BJ (cell line): ENCODE results near the gene OR2AE1. TPM values are rescaled to one million over a fixed set of nuclear protein-coding genes. Genes with fewer than 3 reads are reported as not detected.

Source experiments
- CTCF ChIA-PET: fragments of 350-600 bp; formaldehyde crosslinking; extraction: SDS; loops from one replicate; lab custom pipeline; 2021; ENCODE audit warnings: antibody characterized with exemption, inconsistent platforms; lab: Yijun Ruan, JAX
- POLR2A ChIA-PET: fragments of 300-600 bp; sonication (Branson Sonifier 250); formaldehyde crosslinking; extraction: SDS; loops from one replicate; lab custom pipeline; 2021; ENCODE audit warnings: antibody characterized with exemption; lab: Charles Lee
- DNase-seq: peaks from one replicate; pipeline ENCODE4 v3.0.0-alpha.2; 2011; ENCODE audit warnings: low read depth
- H3K27me3 ChIP-seq: 2 replicates; pipeline ENCODE4 v1.6.0; 2011; ENCODE audit warnings: low read length; ENCODE audit not compliant: control insufficient read depth, insufficient read depth
- H3K36me3 ChIP-seq: 2 replicates; pipeline ENCODE4 v1.5.1; 2011; ENCODE audit warnings: low read length; ENCODE audit not compliant: control insufficient read depth, insufficient read depth
- H3K4me3 ChIP-seq: 2 replicates; pipeline ENCODE4 v1.5.1; 2011; ENCODE audit warnings: low read depth, mild to moderate bottlenecking, control low read depth, low read length
- polyA minus RNA-seq: library from RNA; depleted of rRNA, polyadenylated mRNA; stranded (reverse); fragments of >200 nt; gene quantifications from 2 replicates; pipeline ENCODE4 v1.2.3, GENCODE V29; 2011; rRNA and poly(A)+ RNA removed
- polyA plus RNA-seq: library from polyadenylated mRNA; depleted of rRNA; stranded (reverse); fragments of >200 nt; gene quantifications from 2 replicates; pipeline ENCODE4 v1.2.3, GENCODE V29; 2011; rRNA removed
- TF ChIP-seq, protein P1 (sequence below): IDR thresholded peaks from 2 replicates; pipeline ENCODE4 v1.5.1; 2011; ENCODE audit warnings: low read depth, mild to moderate bottlenecking, control low read depth, inconsistent platforms, low read length, moderate library complexity; ENCODE audit not compliant: insufficient read depth

The OR2AE1 gene
- not detected in 2 replicates for polyA plus RNA-seq
- 0.14 TPM in 1 of 2 replicates, not detected in the other for polyA minus RNA-seq

DNA sequence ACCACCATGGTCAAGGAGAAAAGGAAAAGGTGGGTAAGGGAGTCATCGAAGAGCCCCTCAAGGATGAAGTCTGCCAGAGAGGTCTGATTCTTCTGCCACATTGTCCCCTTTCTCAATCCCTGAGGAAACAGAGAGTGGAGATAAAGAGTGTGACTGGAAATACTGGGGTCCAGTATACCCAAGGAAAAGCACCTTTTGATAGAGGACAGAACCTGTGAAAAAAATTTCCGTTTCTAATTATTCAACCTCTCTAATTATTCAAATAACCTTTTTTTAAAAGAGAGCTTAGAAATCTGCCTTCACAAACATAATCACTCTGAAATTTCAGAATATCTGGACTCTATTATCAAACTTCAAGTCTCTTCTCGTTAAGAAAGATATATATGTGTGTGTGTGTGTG is at the start of gene OR2AE1:
TSS of gene OR2AE1 (minus strand) at position 101 of the 400 bp plus-strand sequence. CDS start at position 101, 0 bp downstream.
- TF ChIP-seq, protein P1, sequence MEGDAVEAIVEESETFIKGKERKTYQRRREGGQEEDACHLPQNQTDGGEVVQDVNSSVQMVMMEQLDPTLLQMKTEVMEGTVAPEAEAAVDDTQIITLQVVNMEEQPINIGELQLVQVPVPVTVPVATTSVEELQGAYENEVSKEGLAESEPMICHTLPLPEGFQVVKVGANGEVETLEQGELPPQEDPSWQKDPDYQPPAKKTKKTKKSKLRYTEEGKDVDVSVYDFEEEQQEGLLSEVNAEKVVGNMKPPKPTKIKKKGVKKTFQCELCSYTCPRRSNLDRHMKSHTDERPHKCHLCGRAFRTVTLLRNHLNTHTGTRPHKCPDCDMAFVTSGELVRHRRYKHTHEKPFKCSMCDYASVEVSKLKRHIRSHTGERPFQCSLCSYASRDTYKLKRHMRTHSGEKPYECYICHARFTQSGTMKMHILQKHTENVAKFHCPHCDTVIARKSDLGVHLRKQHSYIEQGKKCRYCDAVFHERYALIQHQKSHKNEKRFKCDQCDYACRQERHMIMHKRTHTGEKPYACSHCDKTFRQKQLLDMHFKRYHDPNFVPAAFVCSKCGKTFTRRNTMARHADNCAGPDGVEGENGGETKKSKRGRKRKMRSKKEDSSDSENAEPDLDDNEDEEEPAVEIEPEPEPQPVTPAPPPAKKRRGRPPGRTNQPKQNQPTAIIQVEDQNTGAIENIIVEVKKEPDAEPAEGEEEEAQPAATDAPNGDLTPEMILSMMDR, result no peak
- H3K4me3 ChIP-seq, result no peak within 1 kb of the TSS
- no peaks in the 10 kb centered on the region for H3K36me3 ChIP-seq
- POLR2A ChIA-PET, result no interaction called here
- no peak for DNase-seq
- no peaks in the 10 kb centered on the region for H3K27me3 ChIP-seq
- CTCF ChIA-PET, result interaction anchor here (0.6 kb wide), 1 partner anchor 117 kb away, joined by 3 read pairs; no protein-coding TSS in a partner anchor

DNA sequence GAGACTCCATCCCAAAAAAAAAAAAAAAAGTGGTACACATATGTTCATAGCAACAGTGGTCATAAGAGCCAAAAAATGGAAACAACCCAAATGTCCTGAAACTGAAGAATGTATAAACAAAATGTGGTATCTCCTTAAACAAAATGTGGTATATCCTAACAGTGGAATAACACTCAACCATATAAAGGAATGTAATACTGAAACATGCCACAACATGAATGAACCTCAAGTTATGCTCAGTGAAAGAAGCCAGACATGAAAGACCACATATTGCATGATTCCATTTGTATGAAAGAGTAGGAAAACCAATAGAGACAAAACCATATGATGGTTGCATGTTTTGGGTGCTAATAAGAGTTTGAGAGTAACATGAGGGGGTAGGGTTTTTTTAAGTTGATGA is 49.5 kb upstream of the OR2AE1 start:
- TF ChIP-seq, protein P1, result no peak
- H3K4me3 ChIP-seq, result no peak overlapping the region
- DNase-seq, result no peak
- no peaks in the 10 kb centered on the region for H3K36me3 ChIP-seq
- peaks cover 3% of the 10 kb centered on the region; the same call in 1 of the 2 replicates for H3K27me3 ChIP-seq
- POLR2A ChIA-PET, result no interaction called here
- CTCF ChIA-PET, result no interaction called here

- Histone ChIP-seq H3K36me3 (no peaks in the 10 kb centered on the region), H3K27me3 (peaks cover 3% of the 10 kb centered on the region; the same call in 1 of the 2 replicates), H3K4me3 (no peak overlapping the region)
- ChIA-PET POLR2A (no interaction called here), CTCF (interaction anchor here (1.2 to 1.8 kb wide), 2 partner anchors 11 to 57 kb away, joined by 4 to 5 read pairs; no protein-coding TSS in a partner anchor)
- TF ChIP-seq, protein P1, result no peak
- DNase-seq, result no peak
Observed at GRCh38 chr7:99923200-99923599, 46.4 kb upstream of the OR2AE1 start.

DNA sequence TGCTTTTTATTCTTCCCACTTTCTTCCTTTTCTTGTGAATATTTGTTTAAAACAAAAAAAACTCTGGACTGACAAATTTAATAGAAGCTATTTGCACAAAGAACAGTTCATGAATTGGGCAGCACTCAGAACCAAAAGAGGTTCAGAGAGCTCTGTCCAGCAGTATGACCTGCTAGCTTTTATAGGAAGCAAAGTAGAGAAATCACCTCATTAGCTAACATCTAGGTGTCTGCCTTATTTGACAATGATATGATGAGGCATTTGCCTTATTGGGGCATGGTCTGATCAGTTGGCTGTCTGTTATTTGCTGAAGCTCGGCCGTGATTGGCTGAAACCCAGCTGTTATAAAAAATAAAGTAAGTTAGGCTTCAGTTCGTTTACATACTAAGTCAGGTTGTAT is 43.3 kb upstream of the OR2AE1 start:
- peak overlapping the region; percentile 80 for H3K4me3 ChIP-seq
- DNase-seq, result no peak
- ChIA-PET CTCF (interaction anchor here (1.3 to 9.0 kb wide), 4 partner anchors 9 to 133 kb away, joined by 3 to 111 read pairs (median 6); partner anchors contain the start of gene GJC3), POLR2A (no interaction called here)
- H3K36me3 ChIP-seq, result no peaks in the 10 kb centered on the region; the same call in 1 of the 2 replicates
- H3K27me3 ChIP-seq, result no peaks in the 10 kb centered on the region
- TF ChIP-seq, protein P1, result no peak

DNA sequence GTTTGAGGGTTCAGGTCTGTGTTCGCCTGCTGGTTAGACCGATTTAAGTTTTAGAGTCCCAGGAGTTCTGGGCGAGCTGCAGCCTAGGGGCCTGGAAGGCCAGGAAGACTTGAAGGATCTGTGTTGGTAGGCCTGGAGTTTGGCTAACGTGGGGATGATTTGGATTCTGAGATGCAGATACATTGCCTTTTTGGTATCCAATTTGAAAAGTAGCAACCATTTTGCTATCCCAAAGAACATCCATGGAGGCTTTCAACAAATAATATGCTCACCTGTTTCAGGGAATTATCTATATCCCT is 42.9 kb upstream of the OR2AE1 start:
- ChIA-PET CTCF (interaction anchor here (1.1 to 9.0 kb wide), 5 partner anchors 10 to 133 kb away, joined by 3 to 111 read pairs (median 6); partner anchors contain the start of gene GJC3), POLR2A (no interaction called here)
- Histone ChIP-seq H3K4me3 (peak overlapping the region; percentile 80), H3K36me3 (no peaks in the 10 kb centered on the region; the same call in 1 of the 2 replicates), H3K27me3 (no peaks in the 10 kb centered on the region)
- DNase-seq, result no peak
- TF ChIP-seq, protein P1, result no peak
